Forelimb muscle (tissue), 1 donor: Measurements from ENCODE around the gene NPNT. TPM values are rescaled to one million over a fixed set of nuclear protein-coding genes. Genes with fewer than 3 reads are reported as not detected.

Source experiments
- DNase-seq: peaks from one replicate; pipeline ENCODE4 v3.0.0-alpha.2; 2013; ENCODE audit warnings: low read depth
- polyA plus RNA-seq: library from polyadenylated mRNA; unstranded; fragments of 120-200 nt; gene quantifications from one replicate; pipeline ENCODE4 v1.2.1, GENCODE V29; 2013; ENCODE audit not compliant: insufficient read length

NPNT gene
- polyA plus RNA-seq, 1 donor = 151 TPM

DNA sequence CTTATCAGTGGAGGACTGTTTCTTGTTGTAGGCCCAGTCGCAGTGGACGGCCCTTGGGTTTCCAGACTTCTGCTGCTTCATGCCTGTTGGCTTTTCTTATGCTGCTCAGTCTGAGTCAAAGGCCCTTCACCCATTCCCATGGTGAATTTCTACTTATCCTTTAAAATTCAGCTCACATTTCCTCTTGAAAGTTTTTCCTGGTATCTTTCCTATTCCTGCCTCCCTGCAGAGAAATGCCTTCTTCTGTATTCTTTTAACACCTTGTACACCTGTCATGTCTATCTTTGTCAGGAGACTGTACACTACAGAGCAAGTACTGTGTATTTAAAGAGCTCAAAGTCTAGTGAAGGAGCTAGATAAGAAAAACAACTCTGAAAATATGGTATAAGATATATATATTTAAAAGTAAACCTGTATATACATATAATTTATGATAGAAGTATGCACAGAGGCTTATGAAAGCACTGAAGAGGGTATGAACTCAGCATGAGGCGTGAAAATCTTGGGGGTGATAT lies 22.0 kb downstream of the NPNT start:
- DNase-seq = no peak

DNA sequence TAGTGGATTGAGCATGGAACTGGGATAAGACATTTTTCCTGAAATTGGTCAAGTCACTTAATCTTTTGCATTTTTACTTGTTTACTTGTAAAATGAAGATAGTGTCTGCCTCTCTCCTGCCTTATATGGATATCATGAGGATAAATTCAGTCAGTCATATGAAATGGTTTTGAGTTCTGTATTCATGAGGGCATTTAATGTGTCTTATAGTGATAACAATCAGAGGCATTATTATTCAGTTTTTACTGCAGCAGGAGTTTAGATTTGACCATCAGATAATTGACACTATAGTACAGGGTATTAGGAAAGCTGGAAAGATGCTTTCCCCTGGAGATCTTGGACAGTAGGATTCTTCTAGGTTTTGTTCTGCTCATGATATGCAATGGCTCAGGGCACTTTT lies 26.0 kb downstream of the NPNT start:
- no peak for DNase-seq

DNA sequence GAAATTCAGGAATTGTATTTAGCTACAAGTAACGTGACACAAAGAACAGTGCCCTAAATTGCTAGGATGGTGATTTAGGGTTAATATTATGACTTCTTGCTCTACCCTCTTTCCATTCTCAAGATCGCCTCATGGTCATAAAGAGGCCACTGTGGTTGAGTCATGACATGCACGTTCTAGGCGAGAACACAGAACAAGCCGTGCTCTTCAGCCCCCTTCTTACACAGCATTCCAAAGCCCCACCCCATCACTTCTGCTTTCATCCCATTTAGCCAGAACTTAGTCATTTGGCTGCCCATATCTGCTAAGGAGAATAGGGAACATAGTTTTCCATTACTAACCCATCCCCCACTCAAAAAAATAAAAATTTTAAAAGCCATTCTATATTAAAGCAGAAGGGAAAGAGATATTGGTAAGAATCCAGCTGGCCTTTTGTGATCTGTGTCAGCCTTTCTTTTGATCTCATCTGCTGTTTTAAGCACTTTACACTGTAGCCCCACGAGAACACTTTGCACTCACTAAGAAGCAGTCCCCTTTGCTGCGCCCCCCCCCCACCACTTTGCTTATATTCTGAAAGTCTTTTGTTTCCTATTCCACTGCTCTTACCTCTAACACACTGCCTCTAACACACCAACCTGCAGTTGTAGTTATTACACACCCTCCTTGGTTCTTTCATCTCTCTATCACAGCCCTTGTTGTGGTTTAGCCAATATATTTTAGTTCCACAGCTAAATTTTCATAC lies 28.4 kb downstream of the NPNT start:
- DNase-seq = no peak

DNA sequence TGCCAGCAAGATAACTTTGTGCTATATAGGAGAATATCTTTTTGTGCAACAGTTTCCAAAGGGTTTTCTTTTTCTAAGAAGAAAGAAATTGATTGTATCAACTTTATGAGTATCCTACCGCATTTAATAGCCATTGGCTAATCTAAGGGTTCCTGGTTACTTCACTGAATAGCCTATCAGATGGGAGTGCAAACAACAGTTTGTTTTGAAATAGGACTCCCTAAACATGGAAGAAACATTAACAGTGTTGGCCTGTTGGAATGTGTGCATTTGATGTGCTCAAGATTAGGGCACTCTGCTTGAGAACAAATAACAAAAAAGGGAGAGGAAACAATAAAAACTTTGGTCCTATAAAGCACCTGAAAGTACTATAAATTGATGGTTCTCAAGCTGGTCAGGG lies 29.1 kb downstream of the NPNT start:
- DNase-seq = no peak

DNA sequence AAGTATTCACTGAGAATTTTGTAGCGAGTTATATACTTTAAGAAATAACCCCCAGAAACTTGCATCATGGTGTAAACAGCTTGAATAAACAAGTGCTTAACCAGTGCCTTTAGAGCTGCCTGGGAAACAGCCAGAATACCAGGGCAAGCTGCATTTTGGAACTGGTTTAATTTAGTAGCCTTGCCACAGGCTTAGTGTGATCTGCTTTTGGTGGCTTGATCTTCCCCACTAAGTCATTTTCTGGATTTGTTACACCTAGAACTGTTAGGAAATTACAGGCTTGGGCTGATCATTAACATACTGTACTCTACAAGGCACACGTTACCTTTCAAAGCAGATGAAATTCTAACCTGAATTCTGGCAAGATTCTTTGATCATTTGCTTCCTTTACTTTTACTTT lies 35.4 kb downstream of the NPNT start:
- DNase-seq = no peak

DNA sequence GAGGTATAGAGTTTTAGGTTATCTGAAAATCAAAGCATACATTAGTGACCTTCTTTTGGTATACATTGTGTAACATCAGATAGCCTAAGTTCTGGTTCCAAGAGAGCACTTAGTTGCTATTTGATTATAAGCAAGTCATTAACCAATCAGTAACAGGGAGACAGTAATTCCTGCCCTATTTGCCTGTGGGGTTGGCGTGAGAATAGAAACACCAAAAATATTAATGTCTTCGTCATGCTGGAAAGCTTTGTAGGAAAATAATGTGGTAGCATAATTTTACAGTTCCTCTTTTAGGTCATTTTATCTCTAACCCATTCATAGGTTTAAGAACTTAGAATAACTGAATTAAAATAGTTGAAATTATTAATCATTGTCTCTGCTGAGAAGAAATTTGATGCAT lies 37.8 kb downstream of the NPNT start:
- DNase-seq = no peak

DNA sequence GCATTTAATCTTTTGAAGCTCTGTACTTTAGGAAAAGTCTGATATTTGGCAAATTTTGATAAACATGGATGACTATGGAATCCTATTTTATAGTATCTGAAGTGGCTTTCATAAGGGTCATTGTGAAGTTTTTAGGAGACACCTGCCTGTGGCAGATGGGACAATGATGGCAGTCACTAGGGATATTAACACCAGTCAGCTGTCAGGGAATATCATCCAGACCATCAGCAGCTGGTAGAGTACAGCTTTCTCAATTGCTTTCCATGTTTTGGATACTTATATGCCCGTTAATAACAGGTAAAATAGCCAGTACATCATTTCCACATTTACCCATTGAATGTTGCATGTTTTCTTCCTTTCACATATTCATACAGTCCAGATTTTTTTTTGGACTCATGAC lies 39.1 kb downstream of the NPNT start:
- no peak for DNase-seq

DNA sequence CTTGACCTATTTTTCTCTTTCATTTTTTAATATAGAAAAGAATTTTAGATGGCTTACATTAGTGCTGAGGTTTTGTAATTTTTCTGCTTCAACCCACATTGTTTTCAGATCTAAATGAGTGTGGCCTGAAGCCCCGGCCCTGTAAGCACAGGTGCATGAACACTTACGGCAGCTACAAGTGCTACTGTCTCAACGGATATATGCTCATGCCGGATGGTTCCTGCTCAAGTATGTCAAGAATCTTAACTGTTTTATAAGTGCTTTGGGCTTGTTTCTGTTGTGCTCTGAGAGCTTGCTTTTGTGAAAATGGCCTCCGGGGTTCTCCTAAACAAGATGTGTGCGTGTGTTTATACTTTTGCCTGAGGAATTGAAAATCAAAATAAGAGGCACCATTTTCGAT lies 41.6 kb downstream of the NPNT start:
- no peak for DNase-seq

DNA sequence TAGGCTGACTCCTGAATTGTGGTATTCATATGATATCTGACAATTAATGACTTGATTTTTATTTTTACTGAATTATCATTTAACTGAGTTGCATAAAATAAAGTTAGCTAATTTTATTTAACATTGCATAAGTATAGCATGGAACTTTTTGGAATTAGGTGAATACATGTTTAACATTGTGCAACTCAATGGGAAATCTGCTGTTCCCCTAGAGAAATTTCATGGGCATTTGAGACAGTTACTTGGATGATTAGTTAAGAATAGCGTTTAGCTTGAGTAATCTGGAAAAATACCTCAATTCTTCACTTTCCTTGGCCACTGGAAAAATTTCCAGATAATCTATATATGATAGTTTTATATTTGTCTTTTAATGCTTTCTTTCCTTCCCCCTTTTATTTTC lies 42.5 kb downstream of the NPNT start:
- DNase-seq = no peak

DNA sequence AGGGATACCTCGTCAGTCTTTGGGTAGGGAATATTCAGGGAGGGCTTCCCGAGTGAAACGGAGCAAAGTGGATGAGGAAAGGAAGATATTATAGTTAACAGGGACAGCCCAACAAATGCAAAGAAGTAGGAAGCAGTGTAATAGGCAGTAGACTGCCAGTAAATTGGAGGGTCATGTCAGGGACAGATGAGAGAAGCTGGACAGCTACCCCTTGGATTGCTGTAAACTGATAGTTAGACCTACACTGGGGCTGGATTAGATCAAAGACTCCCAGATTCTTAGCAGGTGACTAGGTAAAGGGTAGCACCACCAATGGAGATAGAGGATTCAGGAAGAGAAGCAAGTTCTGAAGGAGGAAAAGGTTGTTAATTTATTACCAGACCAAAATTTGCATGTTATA lies 48.0 kb downstream of the NPNT start:
- no peak for DNase-seq

DNA sequence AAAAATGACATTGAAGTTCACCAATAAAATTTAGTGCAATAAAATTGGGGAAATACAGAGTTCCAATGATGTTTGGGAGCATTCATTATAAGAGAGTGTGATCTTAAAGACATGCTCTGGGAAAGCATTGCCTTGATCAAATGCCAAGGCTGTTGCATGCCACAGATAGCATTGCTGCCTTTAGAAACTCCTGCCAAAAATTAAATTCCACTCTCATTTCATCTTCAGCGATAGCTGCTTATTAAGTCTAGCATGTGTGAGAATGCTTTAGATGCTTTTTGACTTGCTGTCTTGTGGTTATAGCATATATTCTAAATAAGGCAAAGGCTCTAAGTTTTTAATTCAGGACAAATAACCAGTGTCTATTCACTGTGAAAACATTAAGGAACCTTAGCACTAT lies 49.3 kb downstream of the NPNT start:
- no peak for DNase-seq

DNA sequence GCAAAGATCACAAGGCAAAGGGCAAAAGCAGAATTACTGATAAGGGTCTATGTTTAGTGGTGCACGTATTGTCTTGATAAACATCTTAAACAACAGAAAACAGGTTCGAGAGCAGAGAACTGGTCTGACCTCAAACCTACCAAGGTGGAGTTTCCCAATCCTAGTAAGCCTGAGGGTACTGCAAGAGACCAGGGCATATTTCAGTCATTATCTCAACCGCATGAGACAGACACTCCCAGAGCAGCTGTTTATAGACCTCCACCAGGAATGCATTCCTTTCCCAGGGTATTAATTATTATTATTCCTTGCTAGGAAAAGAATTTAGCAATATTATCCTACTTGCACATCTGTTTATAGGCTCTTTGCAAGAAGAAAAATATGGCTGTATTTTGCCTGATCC lies 51.5 kb downstream of the NPNT start:
- DNase-seq = no peak

DNA sequence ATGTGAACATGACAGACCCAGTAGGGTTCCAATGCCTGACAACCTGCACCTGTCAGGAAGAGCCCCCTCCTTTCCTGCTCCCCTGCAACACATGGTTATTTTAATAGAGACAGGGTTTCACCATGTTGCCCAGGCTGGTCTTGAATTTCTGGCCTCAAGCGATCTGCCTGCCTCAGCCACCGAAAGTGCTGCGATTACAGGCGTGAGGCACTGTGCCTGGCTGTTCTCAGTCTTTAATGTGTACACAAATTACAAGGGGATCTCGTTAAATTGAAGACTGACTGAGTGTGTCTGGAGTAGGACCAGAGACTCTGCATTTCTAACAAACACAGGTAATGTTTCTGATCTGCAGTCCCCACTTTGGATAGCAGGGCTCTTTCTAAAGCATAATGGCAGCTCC lies 55.4 kb downstream of the NPNT start:
- no peak for DNase-seq

DNA sequence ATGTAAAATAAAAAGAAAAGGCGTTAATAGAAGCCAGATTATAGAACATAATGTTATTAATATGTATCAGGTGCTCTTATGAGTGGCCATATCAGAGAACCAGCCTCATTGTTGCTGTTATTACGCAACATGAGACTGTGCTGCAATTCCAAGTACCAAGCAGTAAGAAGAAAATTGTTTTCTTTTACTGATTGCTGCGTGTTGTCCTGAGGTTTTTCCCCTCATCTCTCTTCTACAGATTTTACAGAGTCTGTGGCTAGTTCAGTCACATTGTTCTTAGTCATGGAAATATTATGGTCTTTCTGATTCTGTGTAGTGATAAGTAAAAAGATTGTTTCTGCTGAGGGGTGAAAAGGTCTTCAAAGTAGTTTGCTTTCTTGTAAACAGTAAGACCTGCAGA lies 55.9 kb downstream of the NPNT start:
- DNase-seq = no peak

DNA sequence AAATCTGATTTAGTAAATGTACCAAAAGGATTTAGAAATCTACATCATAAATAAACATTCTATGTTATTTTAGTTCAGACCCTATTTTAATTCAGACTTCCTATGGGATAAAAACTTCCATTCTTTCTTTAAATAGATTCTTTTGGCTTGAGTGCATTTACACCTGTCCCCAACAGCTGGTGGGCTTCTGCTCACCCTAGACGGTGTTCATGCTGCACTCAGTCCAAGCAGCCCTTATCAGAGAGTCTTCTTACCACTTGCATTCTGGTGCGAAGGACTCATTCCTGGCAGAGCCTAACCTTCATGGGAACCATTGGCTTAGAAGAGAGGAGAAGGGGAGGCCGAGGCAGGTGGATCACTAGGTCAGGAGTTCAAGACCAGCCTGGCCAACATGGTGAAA lies 57.3 kb downstream of the NPNT start:
- DNase-seq = no peak

DNA sequence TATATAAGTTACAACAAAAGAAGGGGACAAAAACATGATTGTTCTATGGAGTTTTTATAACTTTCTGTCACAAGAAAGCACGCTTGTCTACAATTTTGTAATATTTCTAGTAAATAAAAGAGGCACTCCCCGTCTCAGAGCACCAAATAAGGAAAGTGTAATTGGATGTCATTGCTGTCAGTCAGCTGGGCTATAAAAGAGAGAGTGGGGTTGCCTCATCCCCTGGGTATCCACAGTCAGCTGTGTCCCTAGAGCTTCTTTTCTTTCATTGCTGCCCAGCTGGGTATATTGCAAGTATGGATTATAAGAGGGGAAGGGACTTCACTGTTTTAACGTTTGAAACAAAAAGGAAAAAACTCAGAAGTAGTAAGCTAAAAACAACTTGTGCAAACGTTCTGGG lies 61.3 kb downstream of the NPNT start:
- no peak for DNase-seq

DNA sequence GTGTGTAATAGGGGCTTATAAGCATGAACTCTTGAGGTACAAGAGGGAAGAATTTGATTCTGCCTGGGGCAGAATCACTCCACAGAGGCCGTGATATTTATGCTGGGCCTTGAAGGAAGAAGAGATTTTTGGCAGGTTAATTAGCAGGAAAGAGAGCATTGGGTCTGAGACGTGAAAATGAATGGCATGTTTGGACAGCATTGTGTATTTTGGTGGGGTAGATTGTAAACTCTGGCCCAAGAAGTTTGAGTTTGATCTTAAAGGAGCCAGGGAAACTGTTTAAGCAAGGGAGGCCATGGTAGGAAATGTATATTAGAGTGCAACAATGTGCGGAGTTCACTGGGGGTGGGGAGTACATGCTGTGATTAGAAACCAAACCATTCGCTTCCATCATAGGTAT lies 62.4 kb downstream of the NPNT start:
- no peak for DNase-seq

DNA sequence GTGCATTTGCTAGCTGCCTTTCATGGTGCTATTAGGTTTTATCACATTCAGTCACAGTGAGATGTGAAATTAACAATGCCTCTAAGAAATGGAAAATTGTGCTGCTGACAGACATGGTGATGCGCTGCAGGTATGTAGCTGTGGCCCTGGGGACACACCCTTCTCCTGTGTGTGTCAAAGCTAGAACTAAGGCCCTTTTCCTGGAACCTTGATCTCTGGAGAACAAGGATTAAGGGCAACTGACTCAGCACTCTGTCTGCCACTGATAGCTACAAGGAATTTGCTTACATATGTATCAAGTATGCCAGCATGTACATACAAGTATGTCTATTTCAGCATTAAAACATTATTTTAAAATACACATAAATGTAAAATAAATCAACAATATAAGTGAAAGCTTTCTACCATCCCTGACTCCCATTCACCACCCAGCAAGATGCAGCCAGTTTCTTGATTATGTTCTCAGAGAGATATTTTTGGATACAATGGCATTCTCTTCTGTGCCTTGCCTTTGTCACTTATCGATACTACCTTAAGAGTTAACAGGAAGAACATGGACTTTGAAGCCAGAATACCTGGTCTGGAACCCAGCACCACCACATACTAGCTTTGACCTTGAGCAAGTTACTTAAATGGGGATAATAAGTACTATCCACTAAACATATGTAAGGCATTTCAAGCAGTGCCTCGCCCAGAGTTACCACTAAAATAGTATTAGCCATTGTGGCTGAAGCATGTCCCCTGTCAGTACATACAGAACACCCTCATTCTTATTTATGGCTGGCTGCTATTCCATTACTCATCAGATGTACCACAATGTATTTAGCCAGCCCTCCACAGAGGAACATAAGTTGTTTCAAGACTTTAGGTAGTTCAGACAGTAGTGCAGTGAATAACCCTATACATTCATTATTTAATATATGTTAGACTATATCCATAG lies 68.5 kb downstream of the NPNT start:
- DNase-seq = no peak

DNA sequence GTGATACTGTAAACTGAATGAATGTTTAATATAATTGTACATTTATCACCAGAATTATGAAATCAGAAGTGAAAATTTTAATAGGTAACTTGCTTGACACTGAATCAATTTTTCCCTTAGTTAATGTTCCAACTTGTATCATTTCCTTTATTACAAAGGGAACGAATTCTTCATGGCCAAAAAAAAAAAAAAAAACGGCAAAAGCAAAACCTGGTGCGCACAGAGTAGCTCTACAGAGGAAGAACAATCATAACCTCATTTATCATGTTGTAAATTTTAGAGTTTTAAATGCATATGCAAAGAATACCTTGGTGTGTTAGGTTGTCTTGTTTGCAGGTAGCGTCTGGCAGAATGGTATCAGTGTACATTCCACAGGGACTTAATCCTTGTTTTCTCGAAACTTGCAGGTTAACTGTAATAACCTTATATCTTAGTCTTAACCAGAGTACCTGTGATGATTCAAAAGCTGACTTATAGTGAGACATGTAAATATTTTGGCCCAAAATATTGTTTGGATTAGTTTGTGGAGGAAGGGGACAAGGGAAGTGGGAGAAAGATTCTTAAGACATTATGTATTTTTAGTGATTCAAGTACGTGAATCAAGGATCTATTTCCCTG lies 70.0 kb downstream of the NPNT start:
- DNase-seq = no peak

DNA sequence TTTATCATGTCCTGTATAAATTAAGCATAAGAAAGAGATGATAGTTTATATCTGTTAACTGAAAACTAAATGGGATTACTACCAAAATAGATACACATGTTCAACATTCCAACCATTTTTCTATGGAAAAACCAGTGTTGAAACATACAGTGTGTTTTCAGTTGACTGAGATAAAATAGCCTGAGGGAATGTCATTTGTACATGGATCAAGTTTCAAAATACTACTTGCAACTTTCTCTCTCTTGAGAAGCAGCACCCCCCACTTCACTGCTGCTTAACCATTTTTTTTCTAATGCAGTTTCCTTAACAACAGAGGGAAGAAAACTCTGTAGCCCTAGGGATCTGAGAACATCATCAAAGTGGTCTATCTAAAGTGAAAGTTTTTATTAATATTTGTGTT lies 70.8 kb downstream of the NPNT start:
- no peak for DNase-seq

DNA sequence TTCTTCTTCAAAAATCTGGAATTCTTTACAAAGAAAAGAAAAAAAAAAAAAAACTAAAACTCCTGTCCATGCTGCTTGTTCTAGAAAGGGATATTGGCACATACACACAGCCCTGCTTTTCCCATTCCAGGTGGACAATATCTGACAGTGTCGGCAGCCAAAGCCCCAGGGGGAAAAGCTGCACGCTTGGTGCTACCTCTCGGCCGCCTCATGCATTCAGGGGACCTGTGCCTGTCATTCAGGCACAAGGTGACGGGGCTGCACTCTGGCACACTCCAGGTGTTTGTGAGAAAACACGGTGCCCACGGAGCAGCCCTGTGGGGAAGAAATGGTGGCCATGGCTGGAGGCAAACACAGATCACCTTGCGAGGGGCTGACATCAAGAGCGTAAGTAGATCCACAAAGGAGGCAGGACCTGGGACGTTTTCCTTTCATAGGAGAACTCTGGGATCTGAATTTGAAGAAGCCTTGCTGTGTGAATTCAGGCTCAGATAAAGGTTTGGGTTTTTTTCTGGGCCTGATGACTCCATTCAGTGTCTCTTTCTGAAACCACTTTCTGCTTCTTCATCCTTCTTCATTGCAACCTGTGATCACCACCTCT lies 71.9 kb downstream of the NPNT start:
- no peak for DNase-seq

DNA sequence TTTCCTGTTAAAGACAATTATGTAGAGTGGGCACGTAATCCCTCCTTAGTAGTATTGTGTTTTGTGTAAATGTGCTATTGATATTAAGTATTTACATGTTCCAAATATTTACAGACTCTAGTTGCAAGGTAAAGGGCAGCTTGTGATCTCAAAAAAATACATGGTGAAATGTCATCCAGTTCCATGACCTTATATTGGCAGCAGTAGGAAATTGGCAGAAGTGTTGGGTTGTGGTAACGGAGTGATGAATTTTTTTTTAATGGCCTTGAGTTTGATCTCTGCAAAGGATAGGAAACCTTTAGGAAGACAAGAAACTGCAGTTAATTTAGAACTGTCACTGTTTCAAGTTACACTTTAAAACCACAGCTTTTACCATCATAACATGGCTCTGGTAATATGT lies 74.3 kb downstream of the NPNT start:
- no peak for DNase-seq
